Common myeloid progenitor, CD34-positive (primary cell): ENCODE measurements around the gene CTAGE4.
"Not testable (repeated sequence)": the region's sequence is repeated elsewhere in the genome, so short reads cannot be mapped to it uniquely, and the experiment has no call there.

Source experiments
- CTCF ChIA-PET: fragments of 350-600 bp; sonication (Branson Sonifier 250); formaldehyde crosslinking; loops from one replicate; lab custom pipeline; 2021; ENCODE audit warnings: antibody characterized with exemption; lab: Charles Lee
- POLR2A ChIA-PET: fragments of 350-600 bp; sonication (Branson Sonifier 250); formaldehyde crosslinking; loops from one replicate; lab custom pipeline; 2021; ENCODE audit warnings: antibody characterized with exemption; lab: Charles Lee
- DNase-seq, 3 donors: peaks; one replicate each; pipeline versions ENCODE4 v3.0.0 to v3.0.0-alpha.2; 2013
- H3K27ac ChIP-seq, 2 experiments: 1 replicate in 1 of 2; 2 replicates in 1 of 2; pipeline ENCODE4 v1.7.0; 2013; ENCODE audit warnings: inconsistent platforms in 2 of 2, low read length in 2 of 2, mild to moderate bottlenecking in 2 of 2, low read depth in 1 of 2, moderate library complexity in 1 of 2; ENCODE audit not compliant: severe bottlenecking in 2 of 2, insufficient read depth in 1 of 2, poor library complexity in 1 of 2
- H3K27me3 ChIP-seq, 5 experiments: replicated peaks in 2 of 5; 1 replicate in 3 of 5; 2 replicates in 2 of 5; pipeline versions ENCODE4 v1.6.1 to v1.7.0; 2013; ENCODE audit warnings: low read length in 4 of 5, mild to moderate bottlenecking in 2 of 5, moderate library complexity in 2 of 5, inconsistent platforms in 1 of 5; ENCODE audit not compliant: insufficient read depth in 5 of 5, control insufficient read depth in 4 of 5
- H3K36me3 ChIP-seq, 4 experiments: 1 replicate in 2 of 4; 2 replicates in 2 of 4; pipeline versions ENCODE4 v1.6.1 to v1.7.0; 2013; ENCODE audit warnings: low read length in 3 of 4, control low read depth in 1 of 4, mild to moderate bottlenecking in 1 of 4; ENCODE audit not compliant: control insufficient read depth in 4 of 4, insufficient read depth in 4 of 4
- H3K4me1 ChIP-seq, 4 experiments: 1 replicate in 3 of 4; 2 replicates in 1 of 4; pipeline versions ENCODE4 v1.6.1 to v1.7.1; 2013; ENCODE audit warnings: low read length in 3 of 4, mild to moderate bottlenecking in 3 of 4, control low read depth in 1 of 4, inconsistent platforms in 1 of 4, moderate library complexity in 1 of 4; ENCODE audit not compliant: control insufficient read depth in 4 of 4, insufficient read depth in 4 of 4; ENCODE audit errors: control extremely low read depth in 1 of 4
- H3K4me3 ChIP-seq, 7 experiments: 1 replicate in 4 of 7; 2 replicates in 3 of 7; pipeline versions ENCODE4 v1.5.1 to v1.7.0; 2013; ENCODE audit warnings: mild to moderate bottlenecking in 7 of 7, low read length in 6 of 7, moderate library complexity in 6 of 7, inconsistent platforms in 2 of 7, low read depth in 2 of 7, control low read depth in 1 of 7; ENCODE audit not compliant: insufficient read depth in 4 of 7, control insufficient read depth in 1 of 7; ENCODE audit errors: extremely low read depth in 1 of 7
- H3K9me3 ChIP-seq, 5 experiments: 1 replicate in 4 of 5; 2 replicates in 1 of 5; pipeline versions ENCODE4 v1.6.1 to v1.7.1; 2013; ENCODE audit warnings: low read length in 4 of 5, mild to moderate bottlenecking in 2 of 5, inconsistent platforms in 1 of 5, low read depth in 1 of 5, moderate library complexity in 1 of 5; ENCODE audit not compliant: control insufficient read depth in 4 of 5, insufficient read depth in 2 of 5; ENCODE audit errors: control extremely low read depth in 1 of 5
- WGBS: methylation state at CpG from one replicate; pipeline ENCODE4 v1.1.5; 2013; ENCODE audit not compliant: insufficient coverage; 5-methylcytosine and 5-hydroxymethylcytosine counted together

CTAGE4 gene

GRCh38 chr7:144233039-144233438 lies 49.8 kb downstream of the CTAGE4 start:
- CTCF ChIA-PET, H3K9me3 ChIP-seq, H3K36me3 ChIP-seq, H3K27ac ChIP-seq, POLR2A ChIA-PET, DNase-seq, H3K4me3 ChIP-seq, H3K4me1 ChIP-seq, H3K27me3 ChIP-seq: not testable (repeated sequence)
- no CpG with 5 or more reads among the region's 1 CpG for WGBS
